Thoracic aorta (tissue), 2 donors: ENCODE measurements around the gene PPFIBP1. TPM values are rescaled to one million over a fixed set of nuclear protein-coding genes. Genes with fewer than 3 reads are reported as not detected.
"Not testable (repeated sequence)": the region's sequence is repeated elsewhere in the genome, so short reads cannot be mapped to it uniquely, and the experiment has no call there.

Experiments
- ATAC-seq: fragments of 150-250 bp; one replicate; pipeline ENCODE4 v1.8.0; 2017; ENCODE audit warnings: low read depth; ENCODE audit not compliant: insufficient number of reproducible peaks, low FRiP score
- DNase-seq: peaks from one replicate; pipeline ENCODE4 v3.0.0-alpha.2; 2020; ENCODE audit warnings: low spot score
- H3K27ac ChIP-seq, 2 donors: fragments of 200-600 bp; sonication (generic); 1 replicate in 1 of 2; 2 replicates in 1 of 2; pipeline ENCODE4 v1.5.1; 2016; ENCODE audit warnings: mild to moderate bottlenecking in 2 of 2, moderate library complexity in 2 of 2
- H3K27me3 ChIP-seq: fragments of 200-600 bp; sonication (generic); replicated peaks from 2 replicates; pipeline ENCODE4 v1.6.0; 2016; ENCODE audit warnings: mild to moderate bottlenecking; ENCODE audit not compliant: insufficient read depth
- H3K36me3 ChIP-seq: fragments of 200-600 bp; sonication (generic); one replicate; pipeline ENCODE4 v1.5.1; 2016
- H3K4me1 ChIP-seq, 2 donors: fragments of 200-600 bp; sonication (generic); 1 replicate in 1 of 2; 2 replicates in 1 of 2; pipeline versions ENCODE4 v1.5.1 to v1.6.0; 2016; ENCODE audit warnings: low read depth in 2 of 2, mild to moderate bottlenecking in 1 of 2; ENCODE audit not compliant: control insufficient read depth in 1 of 2
- H3K4me3 ChIP-seq: fragments of 200-600 bp; sonication (generic); 2 replicates; pipeline ENCODE4 v1.5.1; 2016; ENCODE audit warnings: mild to moderate bottlenecking
- H3K9me3 ChIP-seq: fragments of 200-600 bp; sonication (generic); 2 replicates; pipeline ENCODE4 v1.5.1; 2016
- CTCF ChIP-seq: fragments of 200-600 bp; sonication (generic); IDR thresholded peaks from one replicate; pipeline ENCODE4 v1.5.1; 2019; ENCODE audit warnings: antibody characterized with exemption
- total RNA-seq, 2 donors: library from RNA; depleted of rRNA; stranded (reverse); fragments of >200 nt; gene quantifications; one replicate each; pipeline versions ENCODE4 v1.1.0 to v1.2.3, GENCODE V29; 2016

Gene PPFIBP1
- total RNA-seq, 2 donors from 2014 or later, result 103 to 232 TPM

GRCh38 chr12:27631813-27632491 lies 107.9 kb downstream of the PPFIBP1 start:
- Histone ChIP-seq H3K27ac (peak overlapping the region; percentile 24 to 33), H3K4me3 (no peak overlapping the region), H3K4me1 (peaks cover 14 to 66% of the 10 kb centered on the region in 2 donors), H3K36me3 (no peaks in the 10 kb centered on the region), H3K9me3 (no peaks in the 10 kb centered on the region), H3K27me3 (no peaks in the 10 kb centered on the region)
- no peak for DNase-seq
- TF ChIP-seq CTCF, result no peak
- no peak for ATAC-seq

GRCh38 chr12:27635349-27635972 lies 111.5 kb downstream of the PPFIBP1 start:
- H3K27me3 ChIP-seq, result no peaks in the 10 kb centered on the region
- peak overlapping the region; percentile 0 to 4 for H3K27ac ChIP-seq
- peak; percentile 64 for TF ChIP-seq CTCF
- ATAC-seq, result no peak
- H3K4me1 ChIP-seq, result peaks cover 9 to 58% of the 10 kb centered on the region in 2 donors
- H3K9me3 ChIP-seq, result no peaks in the 10 kb centered on the region
- no peaks in the 10 kb centered on the region for H3K36me3 ChIP-seq
- H3K4me3 ChIP-seq, result no peak overlapping the region
- no peak for DNase-seq

- H3K4me1 ChIP-seq, result peaks cover 3 to 59% of the 10 kb centered on the region in 2 donors
- H3K27ac ChIP-seq, ATAC-seq, H3K9me3 ChIP-seq, H3K4me3 ChIP-seq, DNase-seq, H3K36me3 ChIP-seq, H3K27me3 ChIP-seq: not testable (repeated sequence)
These were observed 112.6 kb downstream of the PPFIBP1 start for GRCh38 chr12:27636569-27636968.

GRCh38 chr12:27637524-27637923 lies 113.5 kb downstream of the PPFIBP1 start:
- peaks cover 0 to 50% of the 10 kb centered on the region in 2 donors for H3K4me1 ChIP-seq
- no peaks in the 10 kb centered on the region for H3K27me3 ChIP-seq
- no peak for DNase-seq
- no peak for ATAC-seq
- no peak overlapping the region for H3K27ac ChIP-seq
- TF ChIP-seq CTCF, result no peak
- no peaks in the 10 kb centered on the region for H3K36me3 ChIP-seq
- H3K9me3 ChIP-seq, result no peaks in the 10 kb centered on the region
- no peak overlapping the region for H3K4me3 ChIP-seq

- Histone ChIP-seq H3K9me3 (no peaks in the 10 kb centered on the region), H3K4me3 (no peak overlapping the region), H3K27me3 (no peaks in the 10 kb centered on the region), H3K36me3 (no peaks in the 10 kb centered on the region), H3K27ac (no peak overlapping the region), H3K4me1 (peaks cover 0 to 42% of the 10 kb centered on the region in 2 donors)
- no peak for TF ChIP-seq CTCF
- ATAC-seq (no peak), DNase-seq (no peak)
These were observed 115.3 kb downstream of the PPFIBP1 start for GRCh38 chr12:27639265-27639664.

- H3K9me3 ChIP-seq, DNase-seq, H3K27me3 ChIP-seq, H3K36me3 ChIP-seq, ATAC-seq: not testable (repeated sequence)
- Histone ChIP-seq H3K4me1 (peaks cover 8 to 47% of the 10 kb centered on the region in 2 donors), H3K27ac (peak overlapping the region in 1 of 2 donors; percentile 18), H3K4me3 (peak overlapping the region; percentile 14)
These were observed 116.7 kb downstream of the PPFIBP1 start for GRCh38 chr12:27640566-27641200.

- ATAC-seq, result not testable (repeated sequence)
These were observed 118.4 kb downstream of the PPFIBP1 start for GRCh38 chr12:27642361-27642760.

GRCh38 chr12:27642892-27643291 lies 118.9 kb downstream of the PPFIBP1 start:
- H3K9me3 ChIP-seq, H3K27me3 ChIP-seq, H3K4me3 ChIP-seq, ATAC-seq, DNase-seq, H3K27ac ChIP-seq, H3K36me3 ChIP-seq: not testable (repeated sequence)
- peaks cover 8 to 52% of the 10 kb centered on the region in 2 donors for H3K4me1 ChIP-seq

More at GRCh38 chr12:27642361-27642760, 118.4 kb downstream of the PPFIBP1 start:
- not testable (repeated sequence) for H3K27me3 ChIP-seq, H3K4me3 ChIP-seq, H3K9me3 ChIP-seq, H3K36me3 ChIP-seq, DNase-seq, H3K27ac ChIP-seq
- peaks cover 8 to 52% of the 10 kb centered on the region in 2 donors for H3K4me1 ChIP-seq
